DOHH2 (cell line): ENCODE measurements around the gene RGS16.
A peak's percentile ranks its signal among the peaks of the same experiment; 100 is the strongest.

ENCODE experiments used
- H3F3A ChIP-seq: fragments of 200-600 bp; sonication (generic), shearing (Covaris generic); 2 replicates; pipeline ENCODE4 v1.6.0; 2016; ENCODE audit warnings: antibody characterized with exemption, mild to moderate bottlenecking; ENCODE audit not compliant: control insufficient read depth, insufficient read depth
- H3K27ac ChIP-seq: fragments of 200-600 bp; sonication (generic); 2 replicates; pipeline ENCODE4 v1.5.1; 2014; ENCODE audit warnings: low read depth, mild to moderate bottlenecking, low read length, moderate library complexity
- H3K27me3 ChIP-seq: fragments of 200-600 bp; sonication (generic); 2 replicates; pipeline ENCODE4 v1.6.1; 2014; ENCODE audit warnings: mild to moderate bottlenecking, low read length, mixed read lengths; ENCODE audit not compliant: control insufficient read depth
- H3K36me3 ChIP-seq: fragments of 200-600 bp; sonication (generic); 2 replicates; pipeline ENCODE4 v1.6.1; 2014; ENCODE audit warnings: mild to moderate bottlenecking, low read length, moderate library complexity, mixed read lengths; ENCODE audit not compliant: control insufficient read depth
- H3K4me1 ChIP-seq: fragments of 200-600 bp; sonication (generic); 2 replicates; pipeline ENCODE4 v1.6.1; 2014; ENCODE audit warnings: mild to moderate bottlenecking, low read length, mixed read lengths; ENCODE audit not compliant: control insufficient read depth
- H3K4me2 ChIP-seq: fragments of 200-600 bp; sonication (generic); 2 replicates; pipeline ENCODE4 v1.6.0; 2014; ENCODE audit warnings: mild to moderate bottlenecking, low read length, moderate library complexity
- H3K4me3 ChIP-seq: fragments of 200-600 bp; sonication (generic); 2 replicates; pipeline ENCODE4 v1.5.1; 2014; ENCODE audit warnings: mild to moderate bottlenecking, low read length, mixed read lengths
- H3K79me2 ChIP-seq: fragments of 200-600 bp; sonication (generic); 2 replicates; pipeline ENCODE4 v1.6.1; 2014; ENCODE audit warnings: mild to moderate bottlenecking, low read length, mixed read lengths; ENCODE audit not compliant: control insufficient read depth
- H3K9me2 ChIP-seq: fragments of 200-600 bp; sonication (generic); replicated peaks from 2 replicates; pipeline ENCODE4 v1.6.1; 2014; ENCODE audit warnings: mild to moderate bottlenecking, low read length, mixed read lengths; ENCODE audit not compliant: control insufficient read depth
- H3K9me3 ChIP-seq: fragments of 200-600 bp; sonication (generic); 2 replicates; pipeline ENCODE4 v1.6.1; 2014; ENCODE audit warnings: antibody characterized with exemption, low read length, mixed read lengths; ENCODE audit not compliant: control insufficient read depth, insufficient read depth
- H4K20me1 ChIP-seq: fragments of 200-600 bp; sonication (generic); 2 replicates; pipeline ENCODE4 v1.6.0; 2014; ENCODE audit warnings: low read depth, mild to moderate bottlenecking, antibody characterized with exemption, low read length, moderate library complexity; ENCODE audit not compliant: control insufficient read depth, insufficient read depth
- EZH2phosphoT487 ChIP-seq: fragments of 200-600 bp; sonication (generic); IDR thresholded peaks from 2 replicates; pipeline ENCODE4 v1.6.1; 2017; ENCODE audit warnings: borderline replicate concordance, mild to moderate bottlenecking, antibody characterized with exemption, low read length, moderate library complexity, mixed read lengths
- TF ChIP-seq, protein P1 (sequence below): fragments of 200-600 bp; sonication (generic); IDR thresholded peaks from one replicate; pipeline ENCODE4 v1.5.1; 2014; ENCODE audit warnings: antibody characterized with exemption, mild to moderate bottlenecking, low read depth, low read length; ENCODE audit not compliant: poor library complexity, severe bottlenecking

The RGS16 gene

DNA sequence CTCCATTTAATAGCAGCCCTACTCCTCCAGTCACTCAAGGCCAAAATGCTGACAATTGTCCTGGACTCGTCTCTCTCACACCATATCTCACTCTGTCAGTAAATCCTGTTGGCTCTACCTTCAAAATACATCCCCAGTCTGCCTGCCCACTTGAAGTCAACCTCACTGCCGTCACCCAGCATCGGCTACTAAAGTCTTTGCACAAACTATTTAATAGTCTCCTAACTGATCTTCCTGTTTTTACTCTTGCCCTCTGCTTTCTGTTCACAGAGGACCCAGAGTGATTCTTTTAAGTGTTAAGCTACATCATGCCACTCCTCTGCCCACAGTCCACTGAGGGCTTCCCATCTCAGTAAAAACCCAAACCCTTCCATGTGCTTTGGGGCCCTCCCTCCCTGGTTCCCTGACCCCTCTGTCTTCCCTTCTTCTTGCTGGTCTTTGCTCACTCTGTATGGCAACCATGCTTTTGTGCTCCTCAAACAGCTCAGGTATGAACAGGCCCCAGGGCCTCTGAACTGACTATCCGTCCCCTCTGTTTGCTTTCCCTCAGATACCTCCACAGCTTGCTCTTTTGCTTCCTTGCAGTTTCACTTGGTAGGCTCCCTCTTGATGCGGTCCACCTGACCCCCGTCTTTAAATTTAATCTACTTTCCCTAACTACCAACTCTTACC lies 34.1 kb downstream of the RGS16 start:
- Histone ChIP-seq H3F3A (peaks cover 10% of the 10 kb centered on the region; the same call in 1 of the 2 replicates), H3K27me3 (no peaks in the 10 kb centered on the region), H3K27ac (peak overlapping the region; percentile 74), H4K20me1 (no peaks in the 10 kb centered on the region), H3K79me2 (no peaks in the 10 kb centered on the region), H3K9me3 (no peaks in the 10 kb centered on the region), H3K36me3 (peaks cover 10% of the 10 kb centered on the region; the same call in 1 of the 2 replicates), H3K4me2 (peak overlapping the region; percentile 50), H3K9me2 (no peaks in the 10 kb centered on the region), H3K4me1 (peaks cover 36% of the 10 kb centered on the region), H3K4me3 (peak overlapping the region; percentile 42)
- TF ChIP-seq, protein P1, sequence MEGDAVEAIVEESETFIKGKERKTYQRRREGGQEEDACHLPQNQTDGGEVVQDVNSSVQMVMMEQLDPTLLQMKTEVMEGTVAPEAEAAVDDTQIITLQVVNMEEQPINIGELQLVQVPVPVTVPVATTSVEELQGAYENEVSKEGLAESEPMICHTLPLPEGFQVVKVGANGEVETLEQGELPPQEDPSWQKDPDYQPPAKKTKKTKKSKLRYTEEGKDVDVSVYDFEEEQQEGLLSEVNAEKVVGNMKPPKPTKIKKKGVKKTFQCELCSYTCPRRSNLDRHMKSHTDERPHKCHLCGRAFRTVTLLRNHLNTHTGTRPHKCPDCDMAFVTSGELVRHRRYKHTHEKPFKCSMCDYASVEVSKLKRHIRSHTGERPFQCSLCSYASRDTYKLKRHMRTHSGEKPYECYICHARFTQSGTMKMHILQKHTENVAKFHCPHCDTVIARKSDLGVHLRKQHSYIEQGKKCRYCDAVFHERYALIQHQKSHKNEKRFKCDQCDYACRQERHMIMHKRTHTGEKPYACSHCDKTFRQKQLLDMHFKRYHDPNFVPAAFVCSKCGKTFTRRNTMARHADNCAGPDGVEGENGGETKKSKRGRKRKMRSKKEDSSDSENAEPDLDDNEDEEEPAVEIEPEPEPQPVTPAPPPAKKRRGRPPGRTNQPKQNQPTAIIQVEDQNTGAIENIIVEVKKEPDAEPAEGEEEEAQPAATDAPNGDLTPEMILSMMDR = no peak
- TF ChIP-seq EZH2phosphoT487 = no peak

- no peak for TF ChIP-seq EZH2phosphoT487
- TF ChIP-seq, protein P1 = no peak
- H4K20me1 ChIP-seq = no peaks in the 10 kb centered on the region
- no peaks in the 10 kb centered on the region for H3K27me3 ChIP-seq
- peaks cover 10% of the 10 kb centered on the region; the same call in 1 of the 2 replicates for H3K36me3 ChIP-seq
- H3K4me2 ChIP-seq = peak overlapping the region; percentile 50
- peaks cover 10% of the 10 kb centered on the region; the same call in 1 of the 2 replicates for H3F3A ChIP-seq
- H3K4me1 ChIP-seq = peaks cover 36% of the 10 kb centered on the region
- no peaks in the 10 kb centered on the region for H3K9me2 ChIP-seq
- no peaks in the 10 kb centered on the region for H3K79me2 ChIP-seq
- H3K27ac ChIP-seq = peak overlapping the region; percentile 74
- H3K4me3 ChIP-seq = peak overlapping the region; percentile 45
- H3K9me3 ChIP-seq = no peaks in the 10 kb centered on the region
Measured at GRCh38 chr1:182568647-182569284, 35.4 kb downstream of the RGS16 start.

DNA sequence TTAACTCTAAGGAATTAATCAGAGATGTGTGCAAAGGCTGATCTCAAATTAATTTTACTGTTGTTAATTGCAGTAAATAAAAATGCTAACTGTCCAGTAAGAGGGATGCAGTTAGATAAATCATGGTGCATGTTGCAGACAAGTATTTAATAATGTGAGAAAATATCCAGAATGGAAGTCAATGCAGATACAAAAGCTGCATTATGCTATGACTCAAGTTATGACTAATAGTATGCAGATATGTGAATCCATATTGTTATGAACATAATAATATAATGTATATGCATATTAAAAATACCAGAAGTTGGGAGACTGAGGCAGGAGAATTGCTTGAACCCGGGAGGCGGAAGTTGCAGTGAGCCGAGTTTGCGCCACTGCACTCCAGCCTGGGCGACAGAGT lies 36.6 kb downstream of the RGS16 start:
- Histone ChIP-seq H3K36me3 (peaks cover 10% of the 10 kb centered on the region; the same call in 1 of the 2 replicates), H3K9me3 (no peaks in the 10 kb centered on the region), H3K4me1 (peaks cover 36% of the 10 kb centered on the region), H3K4me3 (no peak overlapping the region), H3F3A (peaks cover 10% of the 10 kb centered on the region; the same call in 1 of the 2 replicates), H3K79me2 (no peaks in the 10 kb centered on the region), H3K27me3 (no peaks in the 10 kb centered on the region), H4K20me1 (no peaks in the 10 kb centered on the region), H3K4me2 (no peak overlapping the region), H3K9me2 (no peaks in the 10 kb centered on the region), H3K27ac (no peak overlapping the region)
- TF ChIP-seq, protein P1 = no peak
- TF ChIP-seq EZH2phosphoT487 = no peak
